B cell (primary cell): ENCODE results near the gene PCBP3. TPM values are rescaled to one million over a fixed set of nuclear protein-coding genes. Genes with fewer than 3 reads are reported as not detected.

Experiments
- ATAC-seq: fragments of 200-7000 bp; cut with Tn5 transposase; one replicate; pipeline ENCODE4 v1.10.0; 2021; ENCODE audit warnings: low read depth, mild to moderate bottlenecking, moderate number of reproducible peaks, moderate library complexity
- CTCF ChIA-PET: fragments of 350-600 bp; sonication (Branson Sonifier 250); formaldehyde crosslinking; loops from one replicate; lab custom pipeline; 2021; ENCODE audit warnings: antibody characterized with exemption, inconsistent platforms; lab: Charles Lee
- POLR2A ChIA-PET: fragments of 350-600 bp; sonication (Branson Sonifier 250); formaldehyde crosslinking; loops from one replicate; lab custom pipeline; 2021; ENCODE audit warnings: antibody characterized with exemption; lab: Charles Lee
- DNase-seq: peaks from one replicate; pipeline ENCODE4 v3.0.0; 2013
- H2AFZ ChIP-seq: 2 replicates; pipeline ENCODE4 v1.6.1; 2012; ENCODE audit warnings: mild to moderate bottlenecking, low read depth, low read length; ENCODE audit not compliant: insufficient read depth, poor library complexity, severe bottlenecking
- H3K27ac ChIP-seq, 2 donors: 1 replicate in 1 of 2; 2 replicates in 1 of 2; pipeline ENCODE4 v1.5.1; 2012 to 2013; ENCODE audit warnings: low read length in 2 of 2, mild to moderate bottlenecking in 2 of 2, moderate library complexity in 1 of 2
- H3K27me3 ChIP-seq, 4 experiments: fragments of 200-600 bp in 1 of 4; sonication (generic) in 1 of 4; replicated peaks in 1 of 4; 1 replicate in 2 of 4; 2 replicates in 2 of 4; pipeline versions ENCODE4 v1.6.1 to v1.7.0; 2013 to 2016; ENCODE audit warnings: low read length in 3 of 4, mild to moderate bottlenecking in 2 of 4, mixed read lengths in 1 of 4, moderate library complexity in 1 of 4; ENCODE audit not compliant: insufficient read depth in 4 of 4, control insufficient read depth in 3 of 4; ENCODE audit errors: control extremely low read depth in 1 of 4
- H3K36me3 ChIP-seq, 2 experiments: replicated peaks in 1 of 2; 1 replicate in 1 of 2; 2 replicates in 1 of 2; pipeline versions ENCODE4 v1.6.1 to v1.7.1; 2013; ENCODE audit warnings: low read length in 1 of 2; ENCODE audit not compliant: insufficient read depth in 2 of 2, control insufficient read depth in 1 of 2; ENCODE audit errors: control extremely low read depth in 1 of 2, extremely low read depth in 1 of 2
- H3K4me1 ChIP-seq, 2 donors: fragments of 200-600 bp in 1 of 2; sonication (generic) in 1 of 2; 1 replicate in 1 of 2; 2 replicates in 1 of 2; pipeline versions ENCODE4 v1.5.1 to v1.6.1; 2013 to 2017; ENCODE audit warnings: low read length in 2 of 2; ENCODE audit not compliant: control insufficient read depth in 2 of 2, insufficient read depth in 2 of 2
- H3K4me2 ChIP-seq: replicated peaks from 2 replicates; pipeline ENCODE3; 2012; ENCODE audit warnings: mild to moderate bottlenecking, low read depth, low read length; ENCODE audit not compliant: poor library complexity, severe bottlenecking
- H3K4me3 ChIP-seq, 5 experiments: fragments of 200-600 bp in 1 of 5; sonication (generic) in 1 of 5; 1 replicate in 3 of 5; 2 replicates in 2 of 5; pipeline versions ENCODE4 v1.5.1 to v1.7.0; 2011 to 2016; ENCODE audit warnings: low read length in 4 of 5, mild to moderate bottlenecking in 4 of 5, low read depth in 2 of 5, control low read depth in 1 of 5, moderate library complexity in 1 of 5; ENCODE audit not compliant: insufficient read depth in 1 of 5; ENCODE audit errors: control extremely low read depth in 1 of 5, extremely low read depth in 1 of 5
- H3K79me2 ChIP-seq: fragments of 200-600 bp; sonication (generic); one replicate; pipeline ENCODE4 v1.6.0; 2016; ENCODE audit warnings: low read length; ENCODE audit not compliant: control insufficient read depth, insufficient read depth
- H3K9ac ChIP-seq: fragments of 200-600 bp; sonication (generic); 2 replicates; pipeline ENCODE4 v1.6.1; 2017; ENCODE audit warnings: mild to moderate bottlenecking, low read length, moderate library complexity
- H3K9me3 ChIP-seq, 3 donors: one replicate each; pipeline versions ENCODE4 v1.6.1 to v1.7.1; 2013; ENCODE audit warnings: low read length in 2 of 3; ENCODE audit not compliant: control insufficient read depth in 2 of 3, insufficient read depth in 1 of 3; ENCODE audit errors: control extremely low read depth in 1 of 3
- H4K20me1 ChIP-seq: 2 replicates; pipeline ENCODE4 v1.6.0; 2012; ENCODE audit warnings: mild to moderate bottlenecking, low read length; ENCODE audit not compliant: insufficient read depth, control insufficient read depth, poor library complexity, severe bottlenecking
- H3K27ac Mint-ChIP-seq: one replicate; pipeline ENCODE4 v1.8.0; 2021; ENCODE audit warnings: mixed read lengths
- H3K27me3 Mint-ChIP-seq: one replicate; pipeline ENCODE4 v1.8.0; 2021; ENCODE audit warnings: mixed read lengths
- H3K4me1 Mint-ChIP-seq: one replicate; pipeline ENCODE4 v1.8.0; 2021; ENCODE audit warnings: mixed read lengths
- H3K4me3 Mint-ChIP-seq: one replicate; pipeline ENCODE4 v1.8.0; 2021; ENCODE audit warnings: mixed read lengths
- H3K9me3 Mint-ChIP-seq: one replicate; pipeline ENCODE4 v1.8.0; 2022; ENCODE audit warnings: mixed read lengths; ENCODE audit not compliant: insufficient read depth
- EZH2 ChIP-seq: IDR thresholded peaks from 2 replicates; pipeline ENCODE4 v1.6.1; 2012; ENCODE audit warnings: borderline replicate concordance, low read depth, mild to moderate bottlenecking, moderate library complexity, low read length; ENCODE audit not compliant: insufficient read depth, poor library complexity, severe bottlenecking
- WGBS: methylation state at CpG from one replicate; pipeline ENCODE4 v1.1.5; 2013; ENCODE audit warnings: missing lambda C conversion rate; ENCODE audit not compliant: insufficient coverage; 5-methylcytosine and 5-hydroxymethylcytosine counted together
- intact Hi-C: fragments of 100-400 bp; cut with micrococcal nuclease; formaldehyde crosslinking; loops from one replicate; pipeline ENCODE4 v1.10.0; 2022
- polyA plus RNA-seq: library from polyadenylated mRNA; depleted of rRNA; stranded (reverse); fragments of >200 nt; gene quantifications from 2 replicates; pipeline ENCODE4 v1.2.3, GENCODE V29; 2012
- total RNA-seq, 2 donors: library from RNA; stranded (reverse); fragments of 120-200 nt in 1 of 2; gene quantifications; 1 replicate in 1 of 2; 2 replicates in 1 of 2; pipeline versions ENCODE4 v1.2.3 to v1.2.4, GENCODE V29; 2013 to 2022
- TF ChIP-seq, protein P1 (sequence below): fragments of 200-600 bp; IDR thresholded peaks from one replicate; pipeline ENCODE4 v1.8.0; 2022; ENCODE audit warnings: antibody characterized with exemption, mild to moderate bottlenecking

Gene PCBP3
- total and polyA plus RNA-seq, 2 donors (not counting 1 experiment from before 2014, with no cell fraction given): 0.45 to 2.7 TPM

GRCh38 chr21:45846373-45847160 is 203.0 kb downstream of the PCBP3 start:
- peaks cover 23% of the 10 kb centered on the region for H3K27me3 Mint-ChIP-seq
- Histone ChIP-seq H3K4me1 (no peaks in the 10 kb centered on the region), H3K27me3 (peaks cover 0 to 6% (median 0%) of the 10 kb centered on the region in 4 experiments), H2AFZ (no peak overlapping the region), H3K9ac (no peak overlapping the region), H4K20me1 (no peaks in the 10 kb centered on the region), H3K36me3 (no peaks in the 10 kb centered on the region), H3K4me2 (no peak overlapping the region), H3K27ac (no peak overlapping the region), H3K4me3 (no peak overlapping the region), H3K79me2 (no peaks in the 10 kb centered on the region), H3K9me3 (peaks cover 0 to 3% (median 0%) of the 10 kb centered on the region in 3 donors)
- no peaks in the 10 kb centered on the region for H3K9me3 Mint-ChIP-seq
- TF ChIP-seq, protein P1, sequence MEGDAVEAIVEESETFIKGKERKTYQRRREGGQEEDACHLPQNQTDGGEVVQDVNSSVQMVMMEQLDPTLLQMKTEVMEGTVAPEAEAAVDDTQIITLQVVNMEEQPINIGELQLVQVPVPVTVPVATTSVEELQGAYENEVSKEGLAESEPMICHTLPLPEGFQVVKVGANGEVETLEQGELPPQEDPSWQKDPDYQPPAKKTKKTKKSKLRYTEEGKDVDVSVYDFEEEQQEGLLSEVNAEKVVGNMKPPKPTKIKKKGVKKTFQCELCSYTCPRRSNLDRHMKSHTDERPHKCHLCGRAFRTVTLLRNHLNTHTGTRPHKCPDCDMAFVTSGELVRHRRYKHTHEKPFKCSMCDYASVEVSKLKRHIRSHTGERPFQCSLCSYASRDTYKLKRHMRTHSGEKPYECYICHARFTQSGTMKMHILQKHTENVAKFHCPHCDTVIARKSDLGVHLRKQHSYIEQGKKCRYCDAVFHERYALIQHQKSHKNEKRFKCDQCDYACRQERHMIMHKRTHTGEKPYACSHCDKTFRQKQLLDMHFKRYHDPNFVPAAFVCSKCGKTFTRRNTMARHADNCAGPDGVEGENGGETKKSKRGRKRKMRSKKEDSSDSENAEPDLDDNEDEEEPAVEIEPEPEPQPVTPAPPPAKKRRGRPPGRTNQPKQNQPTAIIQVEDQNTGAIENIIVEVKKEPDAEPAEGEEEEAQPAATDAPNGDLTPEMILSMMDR: no peak
- TF ChIP-seq EZH2: no peak
- ChIA-PET CTCF (no interaction called here), POLR2A (no interaction called here)
- no peaks in the 10 kb centered on the region for H3K4me1 Mint-ChIP-seq
- DNase-seq: no peak
- intact Hi-C loops: no loop called here
- whole genome bisulfite sequencing: 87% methylated on average over 5 of the region's 8 CpGs
- no peak overlapping the region for H3K4me3 Mint-ChIP-seq
- no peak overlapping the region for H3K27ac Mint-ChIP-seq
- ATAC-seq: no peak

DNA sequence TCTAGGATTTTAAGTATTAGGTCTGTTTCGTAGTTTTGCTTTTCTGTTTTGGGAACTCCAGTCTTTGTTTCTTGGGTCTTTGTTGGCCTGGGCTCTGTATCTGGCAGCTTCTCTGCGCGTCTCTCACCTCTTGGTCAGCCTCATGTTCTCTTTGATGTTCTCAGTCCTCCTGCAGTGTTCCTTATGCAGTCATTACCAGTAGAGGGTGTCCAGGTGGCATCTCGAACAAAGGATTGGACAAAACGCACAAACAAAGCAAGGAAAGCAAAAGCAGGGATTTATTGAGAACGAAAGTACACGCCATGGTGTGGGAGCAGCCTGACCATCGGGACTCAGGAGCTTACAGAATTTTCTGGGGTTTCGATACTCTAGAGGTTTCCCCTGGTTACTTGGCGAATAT is 204.3 kb downstream of the PCBP3 start:
- no peak for ATAC-seq
- TF ChIP-seq EZH2: no peak
- no peak overlapping the region for H3K4me2 ChIP-seq
- no peak overlapping the region for H3K4me3 Mint-ChIP-seq
- no peak overlapping the region for H2AFZ ChIP-seq
- no peaks in the 10 kb centered on the region for H3K9me3 Mint-ChIP-seq
- H4K20me1 ChIP-seq: no peaks in the 10 kb centered on the region
- H3K4me1 Mint-ChIP-seq: no peaks in the 10 kb centered on the region
- POLR2A ChIA-PET: no interaction called here
- no peaks in the 10 kb centered on the region for H3K4me1 ChIP-seq
- no peak overlapping the region for H3K4me3 ChIP-seq
- CTCF ChIA-PET: no interaction called here
- no peaks in the 10 kb centered on the region for H3K36me3 ChIP-seq
- no peak overlapping the region for H3K27ac ChIP-seq
- H3K79me2 ChIP-seq: no peaks in the 10 kb centered on the region
- WGBS: 95% methylated on average over 10 of the region's 10 CpGs
- intact Hi-C loops: no loop called here
- peaks cover 0 to 6% (median 0%) of the 10 kb centered on the region in 4 experiments for H3K27me3 ChIP-seq
- H3K9me3 ChIP-seq: peaks cover 0 to 3% (median 0%) of the 10 kb centered on the region in 3 donors
- H3K27me3 Mint-ChIP-seq: peaks cover 23% of the 10 kb centered on the region
- H3K27ac Mint-ChIP-seq: no peak overlapping the region
- no peak for DNase-seq
- H3K9ac ChIP-seq: no peak overlapping the region
